NOMO-1 treated with dmso at 0.1 percent for 144 hours (cell line): ENCODE data around the gene NCKAP5L.

Experiments
- DNase-seq: peaks from one replicate; lab custom pipeline; 2025; ENCODE audit not compliant: unreplicated experiment; lab: John Stamatoyannopoulos, UW

Gene NCKAP5L

GRCh38 chr12:49801141-49802063 is 26.8 kb downstream of the NCKAP5L start:
- DNase-seq = no peak

- DNase-seq = no peak
Measured at GRCh38 chr12:49800421-49801140, 27.6 kb downstream of the NCKAP5L start.

- DNase-seq = no peak
Measured at GRCh38 chr12:49798934-49799333, 29.3 kb downstream of the NCKAP5L start.

GRCh38 chr12:49798248-49798647 is 30.0 kb downstream of the NCKAP5L start:
- DNase-seq = no peak

GRCh38 chr12:49797449-49797776 is 30.8 kb downstream of the NCKAP5L start:
- DNase-seq = no peak

GRCh38 chr12:49796606-49797448 is 31.4 kb downstream of the NCKAP5L start:
- DNase-seq = no peak

GRCh38 chr12:49796155-49796554 is 32.1 kb downstream of the NCKAP5L start:
- no peak for DNase-seq

GRCh38 chr12:49795654-49796105 is 32.5 kb downstream of the NCKAP5L start:
- no peak for DNase-seq

GRCh38 chr12:49794811-49795653 is 33.2 kb downstream of the NCKAP5L start:
- DNase-seq = no peak

- DNase-seq = no peak
Measured at GRCh38 chr12:49794021-49794420, 34.2 kb downstream of the NCKAP5L start.

- DNase-seq = no peak
Measured at GRCh38 chr12:49793620-49794019, 34.6 kb downstream of the NCKAP5L start.

GRCh38 chr12:49792976-49793580 is 35.1 kb downstream of the NCKAP5L start:
- DNase-seq = no peak

GRCh38 chr12:49792181-49792970 is 35.8 kb downstream of the NCKAP5L start:
- DNase-seq = no peak

GRCh38 chr12:49791700-49792099 is 36.5 kb downstream of the NCKAP5L start:
- DNase-seq = no peak

GRCh38 chr12:49790741-49791555 is 37.3 kb downstream of the NCKAP5L start:
- DNase-seq = no peak

- no peak for DNase-seq
Measured at GRCh38 chr12:49789992-49790391, 38.2 kb downstream of the NCKAP5L start.

- no peak for DNase-seq
Measured at GRCh38 chr12:49787672-49788071, 40.5 kb downstream of the NCKAP5L start.

GRCh38 chr12:49784756-49785409 is 43.3 kb downstream of the NCKAP5L start:
- DNase-seq = no peak
